Body of pancreas (tissue), 4 donors: Measurements from ENCODE around the gene TXLNA. TPM values are rescaled to one million over a fixed set of nuclear protein-coding genes. Genes with fewer than 3 reads are reported as not detected.

Experiments
- ATAC-seq: fragments of 150-250 bp; one replicate; pipeline ENCODE4 v1.9.1; 2016
- DNase-seq, 4 donors: peaks; one replicate each; pipeline ENCODE4 v3.0.0-alpha.2; 2019
- H3K27ac ChIP-seq, 4 donors: fragments of 200-600 bp; sonication (generic); 1 replicate in 3 of 4; 2 replicates in 1 of 4; pipeline versions ENCODE4 v1.5.1 to v1.6.1; 2016 to 2019; ENCODE audit warnings: mild to moderate bottlenecking in 1 of 4, mixed read lengths in 1 of 4, moderate library complexity in 1 of 4
- H3K27me3 ChIP-seq, 2 donors: fragments of 200-600 bp; sonication (generic); one replicate each; pipeline ENCODE4 v1.6.0; 2016; ENCODE audit warnings: mild to moderate bottlenecking in 1 of 2
- H3K36me3 ChIP-seq, 2 donors: fragments of 200-600 bp; sonication (generic); replicated peaks in 1 of 2; 2 replicates each; pipeline ENCODE4 v1.5.1; 2016; ENCODE audit warnings: low read depth in 2 of 2; ENCODE audit not compliant: insufficient read depth in 1 of 2
- H3K4me1 ChIP-seq: fragments of 200-600 bp; sonication (generic); one replicate; pipeline ENCODE4 v1.6.0; 2016
- H3K4me3 ChIP-seq, 2 donors: fragments of 200-600 bp; sonication (generic); 1 replicate in 1 of 2; 2 replicates in 1 of 2; pipeline ENCODE4 v1.5.1; 2016 to 2019
- H3K9me3 ChIP-seq, 3 donors: fragments of 200-600 bp; sonication (generic); 1 replicate in 2 of 3; 2 replicates in 1 of 3; pipeline ENCODE4 v1.5.1; 2016
- POLR2A ChIP-seq, 3 donors: fragments of 450-650 bp; IDR thresholded peaks; one replicate each; pipeline ENCODE4 v1.6.1; 2016; ENCODE audit warnings: antibody characterized with exemption in 3 of 3, mild to moderate bottlenecking in 2 of 3
- WGBS, 2 donors: methylation state at CpG; one replicate each; pipeline ENCODE4 v1.1.5; 2017; 5-methylcytosine and 5-hydroxymethylcytosine counted together
- intact Hi-C: fragments of 100-400 bp; cut with DNase I; formaldehyde crosslinking; loops from one replicate; pipeline ENCODE4 v1.15.1; 2023
- total RNA-seq, 2 donors: library from RNA; depleted of rRNA; stranded (reverse); fragments of >200 nt; gene quantifications; one replicate each; pipeline ENCODE4 v1.1.0, GENCODE V29; 2016
- TF ChIP-seq, protein P1 (sequence below), 7 experiments: fragments of 450-650 bp in 4 of 7; fragments of 200-600 bp in 3 of 7; sonication (generic) in 3 of 7; IDR thresholded peaks; one replicate each; pipeline ENCODE4 v1.5.1; 2016 to 2019; ENCODE audit warnings: antibody characterized with exemption in 7 of 7

The TXLNA gene
- total RNA-seq, 2 donors from 2014 or later, result 20.0 to 23.4 TPM

DNA sequence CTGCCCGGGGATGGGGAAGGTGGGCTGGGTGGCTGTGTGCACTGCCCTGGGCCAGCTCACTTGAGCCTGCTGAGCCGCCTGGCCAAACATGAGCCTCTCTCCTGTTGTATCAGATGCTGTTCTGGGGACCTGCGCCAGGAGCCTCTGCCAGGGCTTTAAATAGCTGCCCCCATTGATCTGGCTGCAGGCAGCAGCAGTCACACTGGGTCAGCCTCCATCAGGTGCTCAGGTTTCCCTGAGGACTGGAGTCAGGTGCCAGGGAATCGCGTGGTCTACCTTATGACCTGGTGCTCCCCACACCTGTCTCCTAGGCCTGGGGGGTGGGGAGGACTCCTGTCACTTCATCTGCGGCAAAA lies 20.2 kb downstream of the TXLNA start:
- intact Hi-C loops, result no loop called here
- Histone ChIP-seq H3K4me1 (peaks cover 31% of the 10 kb centered on the region), H3K27ac (peak overlapping the region; percentile 72 to 77 (median 74)), H3K36me3 (peaks cover 5 to 7% of the 10 kb centered on the region in 2 donors), H3K9me3 (no peaks in the 10 kb centered on the region), H3K27me3 (no peaks in the 10 kb centered on the region), H3K4me3 (no peak overlapping the region)
- ATAC-seq (peak; percentile 51), DNase-seq (peak; percentile 70 to 91 (median 89))
- TF ChIP-seq POLR2A (IDR thresholded peaks at IDR 0.05), result peak in 1 of 3 donors; percentile 5
- TF ChIP-seq, protein P1, sequence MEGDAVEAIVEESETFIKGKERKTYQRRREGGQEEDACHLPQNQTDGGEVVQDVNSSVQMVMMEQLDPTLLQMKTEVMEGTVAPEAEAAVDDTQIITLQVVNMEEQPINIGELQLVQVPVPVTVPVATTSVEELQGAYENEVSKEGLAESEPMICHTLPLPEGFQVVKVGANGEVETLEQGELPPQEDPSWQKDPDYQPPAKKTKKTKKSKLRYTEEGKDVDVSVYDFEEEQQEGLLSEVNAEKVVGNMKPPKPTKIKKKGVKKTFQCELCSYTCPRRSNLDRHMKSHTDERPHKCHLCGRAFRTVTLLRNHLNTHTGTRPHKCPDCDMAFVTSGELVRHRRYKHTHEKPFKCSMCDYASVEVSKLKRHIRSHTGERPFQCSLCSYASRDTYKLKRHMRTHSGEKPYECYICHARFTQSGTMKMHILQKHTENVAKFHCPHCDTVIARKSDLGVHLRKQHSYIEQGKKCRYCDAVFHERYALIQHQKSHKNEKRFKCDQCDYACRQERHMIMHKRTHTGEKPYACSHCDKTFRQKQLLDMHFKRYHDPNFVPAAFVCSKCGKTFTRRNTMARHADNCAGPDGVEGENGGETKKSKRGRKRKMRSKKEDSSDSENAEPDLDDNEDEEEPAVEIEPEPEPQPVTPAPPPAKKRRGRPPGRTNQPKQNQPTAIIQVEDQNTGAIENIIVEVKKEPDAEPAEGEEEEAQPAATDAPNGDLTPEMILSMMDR (IDR thresholded peaks at IDR 0.05), result no peak
- 13 to 22% methylated on average over 6 of the region's 6 CpGs for WGBS, 2 donors

DNA sequence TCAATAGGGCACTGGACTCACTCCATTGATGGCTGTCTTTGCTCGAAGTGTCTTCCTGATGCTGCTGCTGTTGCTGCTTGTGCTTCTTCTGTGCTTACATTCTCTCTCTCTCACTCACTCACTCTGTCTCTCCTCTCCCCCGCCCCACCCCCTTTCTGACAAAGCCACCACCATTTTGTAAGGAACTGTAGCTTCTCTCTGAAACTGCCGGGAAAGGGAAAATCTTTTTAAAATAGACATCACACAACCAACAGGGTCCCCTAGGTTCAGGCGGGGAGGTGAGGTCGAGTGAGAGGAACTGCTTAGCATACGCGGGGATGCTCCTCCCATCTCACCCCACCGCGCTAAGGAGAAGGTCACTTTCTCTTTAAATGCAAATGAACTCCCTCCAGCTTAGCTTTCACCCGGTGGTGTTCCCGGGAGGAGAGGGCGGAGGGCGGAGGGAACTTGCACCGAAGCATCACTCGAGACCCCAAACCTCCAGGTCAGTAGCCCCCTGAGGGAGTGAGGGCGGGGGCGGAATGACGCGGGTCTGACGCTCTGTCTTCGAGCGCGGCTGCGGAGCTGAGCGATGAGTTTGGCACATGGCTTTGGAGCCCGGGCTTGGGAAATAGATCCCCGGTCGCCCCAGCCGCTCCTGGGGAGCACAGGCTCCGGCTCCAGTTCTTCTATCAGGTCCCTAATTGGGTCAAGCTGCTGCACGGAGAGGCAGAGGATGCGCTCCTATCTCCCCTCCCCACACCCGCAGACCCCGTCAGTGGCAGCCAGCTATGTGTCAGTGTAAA lies 20.9 kb downstream of the TXLNA start, which contains the start of gene CCDC28B:
CCDC28B (plus strand) TSS at position 370 of the 785 bp plus-strand sequence. CDS start 1,341 bp downstream, outside the sequence.
- H3K4me3 ChIP-seq, result peak within 1 kb of the TSS; percentile 52 to 56
- no peaks in the 10 kb centered on the region for H3K27me3 ChIP-seq
- peaks cover 5 to 7% of the 10 kb centered on the region in 2 donors for H3K36me3 ChIP-seq
- DNase-seq, result peak; percentile 52 to 62 (median 54)
- peak; percentile 29 for ATAC-seq
- WGBS, 2 donors, result 0 to 1% methylated on average over 28 to 29 of the region's 34 CpGs
- no peaks in the 10 kb centered on the region for H3K9me3 ChIP-seq
- peaks cover 31% of the 10 kb centered on the region for H3K4me1 ChIP-seq
- intact Hi-C loops, result no loop called here
- peak in 1 of 3 donors; percentile 9 for TF ChIP-seq POLR2A (IDR thresholded peaks at IDR 0.05)
- TF ChIP-seq, protein P1 (IDR thresholded peaks at IDR 0.05), result no peak
- peak within 1 kb of the TSS; percentile 72 to 77 (median 74) for H3K27ac ChIP-seq

DNA sequence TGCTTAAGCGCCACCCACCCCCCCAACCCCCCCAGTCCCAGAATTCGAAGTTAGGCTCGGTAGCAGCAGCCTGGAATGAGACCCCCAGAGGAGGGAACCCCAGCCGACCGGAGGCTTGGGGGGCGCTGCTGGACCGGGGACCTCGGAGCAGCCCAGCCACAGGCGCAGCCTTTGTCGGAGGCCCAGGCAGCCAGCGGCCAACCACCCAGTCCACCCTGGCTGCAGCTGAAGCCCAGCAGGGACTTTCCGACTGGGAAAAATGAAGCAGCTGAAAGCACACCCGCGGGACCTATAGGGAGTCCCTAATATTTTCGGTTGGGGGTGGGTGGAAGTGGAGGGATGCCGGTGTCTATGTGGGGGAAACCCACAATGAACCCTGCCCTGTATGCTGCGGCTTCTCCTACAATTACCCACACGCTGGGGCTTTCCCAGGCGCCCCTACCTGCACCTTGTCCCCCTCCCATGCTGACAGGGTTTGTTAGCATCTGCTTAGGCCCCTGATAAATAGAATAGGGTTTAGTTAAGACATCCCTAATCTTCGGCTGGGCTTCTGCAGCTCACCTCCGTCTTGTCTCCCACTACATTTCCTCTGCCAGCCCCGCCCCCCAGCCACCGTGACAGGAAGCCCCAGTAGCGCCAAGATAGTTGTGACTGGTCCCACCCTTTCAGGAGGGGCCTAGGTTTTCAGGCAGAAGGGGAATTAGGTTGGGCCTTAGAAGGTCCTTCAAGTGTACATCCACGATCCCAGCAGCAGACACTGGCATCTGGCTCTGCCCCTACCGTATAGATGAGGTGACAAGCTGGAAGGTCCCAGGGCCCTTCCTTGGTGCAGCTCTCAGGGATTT lies 21.8 kb downstream of the TXLNA start:
- TF ChIP-seq, protein P1 (IDR thresholded peaks at IDR 0.05), result peak in 1 of 7 experiments; percentile 18
- peak in 2 of 3 donors; percentile 14 to 19 for TF ChIP-seq POLR2A (IDR thresholded peaks at IDR 0.05)
- WGBS, 2 donors, result 5 to 7% methylated on average over 11 to 25 of the region's 26 CpGs
- Histone ChIP-seq H3K36me3 (peaks cover 2 to 5% of the 10 kb centered on the region in 2 donors), H3K4me1 (peaks cover 36% of the 10 kb centered on the region), H3K4me3 (peak overlapping the region; percentile 52 to 56), H3K9me3 (no peaks in the 10 kb centered on the region), H3K27me3 (no peaks in the 10 kb centered on the region), H3K27ac (peak overlapping the region; percentile 72 to 77 (median 74))
- DNase-seq, result peak; percentile 64 to 75 (median 72)
- intact Hi-C loops, result no loop called here
- peak; percentile 38 for ATAC-seq

DNA sequence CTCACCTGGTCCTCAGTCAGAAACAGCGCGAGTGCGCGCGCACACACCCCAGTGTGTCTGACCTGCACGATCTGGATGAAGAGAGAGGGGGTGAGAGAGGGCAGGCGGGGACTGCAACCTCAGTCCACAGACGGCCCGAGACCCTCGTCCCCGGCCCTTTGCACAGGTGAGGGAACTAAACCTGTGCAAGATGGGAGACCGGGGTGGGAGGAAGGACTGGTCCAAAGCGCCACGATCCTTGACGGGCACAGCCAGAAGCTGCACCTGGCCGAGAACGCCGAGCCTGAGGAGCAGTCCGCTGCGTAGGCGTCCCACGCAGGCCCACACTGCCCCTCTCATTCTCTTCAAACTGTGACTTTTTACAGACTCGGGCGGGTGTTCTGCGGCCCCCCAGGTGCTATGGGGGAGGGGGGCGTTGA lies 25.5 kb downstream of the TXLNA start:
- Histone ChIP-seq H3K4me1 (peaks cover 42% of the 10 kb centered on the region), H3K27me3 (no peaks in the 10 kb centered on the region), H3K36me3 (no peaks in the 10 kb centered on the region), H3K9me3 (no peaks in the 10 kb centered on the region), H3K27ac (peak overlapping the region in 3 of 4 donors; percentile 44 to 64 (median 60)), H3K4me3 (peak overlapping the region; percentile 62 to 66)
- ATAC-seq, result peak; percentile 10
- TF ChIP-seq POLR2A (IDR thresholded peaks at IDR 0.05), result no peak
- TF ChIP-seq, protein P1 (IDR thresholded peaks at IDR 0.05), result no peak
- WGBS, 2 donors, result 17 to 27% methylated on average over 21 to 26 of the region's 26 CpGs
- intact Hi-C loops, result no loop called here
- DNase-seq, result peak in 2 of 4 donors; percentile 30 to 39
